A549 (cell line): Measurements from ENCODE around the gene PNKP.
"Not testable (repeated sequence)": the region's sequence is repeated elsewhere in the genome, so short reads cannot be mapped to it uniquely, and the experiment has no call there.

ENCODE experiments used
- CEBPB ChIP-seq, 2 experiments: fragments of >200 bp in 1 of 2; sonication (Bioruptor Twin) in 1 of 2; formaldehyde crosslinking in 1 of 2; IDR thresholded peaks; 2 replicates each; pipeline ENCODE4 v1.6.1; 2012 to 2016
- EP300 ChIP-seq, 2 experiments: fragments of >200 bp; sonication (Bioruptor Twin); formaldehyde crosslinking; IDR thresholded peaks; 2 replicates in 1 of 2; 3 replicates in 1 of 2; pipeline ENCODE4 v1.6.1; 2016 to 2017
- FOXS1 ChIP-seq: fragments of 250-450 bp; sonication (Bioruptor Pico); IDR thresholded peaks from 2 replicates; pipeline ENCODE4 v1.5.0; 2020; ENCODE audit warnings: mild to moderate bottlenecking, moderate library complexity
- GATA3 ChIP-seq: IDR thresholded peaks from 2 replicates; pipeline ENCODE4 v1.6.1; 2012; ENCODE audit warnings: borderline replicate concordance
- HDAC2 ChIP-seq: fragments of 200-600 bp; sonication (generic); IDR thresholded peaks from 2 replicates; pipeline ENCODE4 v1.6.1; 2016
- POLR2A ChIP-seq: IDR thresholded peaks from 2 replicates; pipeline ENCODE4 v1.6.1; 2012; ENCODE audit warnings: mild to moderate bottlenecking, low read length
- RAD21 ChIP-seq, 2 experiments: fragments of >200 bp in 1 of 2; sonication (Bioruptor Twin) in 1 of 2; formaldehyde crosslinking in 1 of 2; IDR thresholded peaks in 1 of 2; conservative IDR thresholded peaks in 1 of 2; 2 replicates in 1 of 2; 3 replicates in 1 of 2; pipeline ENCODE4 v1.6.1; 2012 to 2018; ENCODE audit warnings: inconsistent platforms in 1 of 2
- TP53 ChIP-seq: fragments of 250-450 bp; sonication (Bioruptor Pico); IDR thresholded peaks from 2 replicates; pipeline ENCODE4 v1.5.0; 2021; ENCODE audit warnings: mild to moderate bottlenecking, moderate library complexity
- ZFP36 ChIP-seq: fragments of 450-650 bp; IDR thresholded peaks from 2 replicates; pipeline ENCODE4 v1.6.1; 2014; ENCODE audit warnings: borderline replicate concordance; ENCODE audit not compliant: partially characterized antibody
- TF ChIP-seq, protein P1 (sequence below): fragments of >200 bp; sonication (Bioruptor Twin); formaldehyde crosslinking; IDR thresholded peaks from 3 replicates; pipeline ENCODE4 v1.5.1; 2016
- TF ChIP-seq, protein P2 (sequence below): fragments of 450-650 bp; IDR thresholded peaks from 2 replicates; pipeline ENCODE4 v1.6.1; 2014; ENCODE audit warnings: antibody characterized with exemption
- TF ChIP-seq, protein P3 (sequence below): IDR thresholded peaks from 2 replicates; pipeline ENCODE4 v1.6.1; 2012
- TF ChIP-seq, protein P4 (sequence below): fragments of 200-600 bp; sonication (generic); IDR thresholded peaks from 2 replicates; pipeline ENCODE4 v1.6.1; 2016; ENCODE audit warnings: antibody characterized with exemption, mild to moderate bottlenecking, moderate library complexity

DNA sequence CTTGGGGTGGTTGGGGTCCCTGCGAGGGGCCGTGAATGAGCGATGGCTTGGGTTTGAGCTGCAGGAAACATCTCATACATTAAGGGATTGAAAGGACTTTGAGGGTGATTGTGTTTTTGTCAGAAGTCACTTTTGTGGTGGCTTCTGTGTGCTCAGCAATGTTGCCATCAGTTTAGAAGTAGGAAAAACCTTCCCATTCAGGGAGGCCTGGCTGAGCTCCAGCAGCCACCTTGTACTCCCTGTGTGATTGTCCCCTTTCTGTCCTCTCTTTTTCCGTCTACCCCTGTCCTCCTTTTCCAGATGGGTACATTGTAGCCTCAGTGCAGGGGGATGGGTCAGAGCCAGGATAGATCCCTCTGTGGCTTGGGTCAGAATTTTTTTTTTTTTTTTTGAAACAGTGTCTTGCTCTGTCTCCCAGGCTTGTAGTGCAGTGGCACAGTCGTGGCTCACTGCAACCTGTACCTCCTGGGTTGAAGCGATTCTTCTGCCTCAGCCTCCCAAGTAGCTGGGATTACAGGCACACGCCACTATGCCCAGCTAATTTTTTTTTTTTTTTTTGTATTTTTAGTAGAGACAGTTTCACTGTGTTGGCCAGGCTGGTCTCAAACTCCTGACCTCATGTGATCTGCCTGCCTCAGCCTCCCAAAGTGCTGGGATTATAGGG lies 47.8 kb downstream of the PNKP start:
- TF ChIP-seq, protein P1, sequence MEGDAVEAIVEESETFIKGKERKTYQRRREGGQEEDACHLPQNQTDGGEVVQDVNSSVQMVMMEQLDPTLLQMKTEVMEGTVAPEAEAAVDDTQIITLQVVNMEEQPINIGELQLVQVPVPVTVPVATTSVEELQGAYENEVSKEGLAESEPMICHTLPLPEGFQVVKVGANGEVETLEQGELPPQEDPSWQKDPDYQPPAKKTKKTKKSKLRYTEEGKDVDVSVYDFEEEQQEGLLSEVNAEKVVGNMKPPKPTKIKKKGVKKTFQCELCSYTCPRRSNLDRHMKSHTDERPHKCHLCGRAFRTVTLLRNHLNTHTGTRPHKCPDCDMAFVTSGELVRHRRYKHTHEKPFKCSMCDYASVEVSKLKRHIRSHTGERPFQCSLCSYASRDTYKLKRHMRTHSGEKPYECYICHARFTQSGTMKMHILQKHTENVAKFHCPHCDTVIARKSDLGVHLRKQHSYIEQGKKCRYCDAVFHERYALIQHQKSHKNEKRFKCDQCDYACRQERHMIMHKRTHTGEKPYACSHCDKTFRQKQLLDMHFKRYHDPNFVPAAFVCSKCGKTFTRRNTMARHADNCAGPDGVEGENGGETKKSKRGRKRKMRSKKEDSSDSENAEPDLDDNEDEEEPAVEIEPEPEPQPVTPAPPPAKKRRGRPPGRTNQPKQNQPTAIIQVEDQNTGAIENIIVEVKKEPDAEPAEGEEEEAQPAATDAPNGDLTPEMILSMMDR, result not testable (repeated sequence)
- not testable (repeated sequence) for TF ChIP-seq TP53 (CRISPR knock-in tag); HDAC2; CEBPB (IDR thresholded peaks at IDR 0.05); POLR2A; GATA3; ZFP36; RAD21 (conservative IDR thresholded peaks at IDR 0.05 in 1 of 2, IDR thresholded peaks at IDR 0.05 in 1 of 2); EP300 (IDR thresholded peaks at IDR 0.05); FOXS1
- TF ChIP-seq, protein P2, sequence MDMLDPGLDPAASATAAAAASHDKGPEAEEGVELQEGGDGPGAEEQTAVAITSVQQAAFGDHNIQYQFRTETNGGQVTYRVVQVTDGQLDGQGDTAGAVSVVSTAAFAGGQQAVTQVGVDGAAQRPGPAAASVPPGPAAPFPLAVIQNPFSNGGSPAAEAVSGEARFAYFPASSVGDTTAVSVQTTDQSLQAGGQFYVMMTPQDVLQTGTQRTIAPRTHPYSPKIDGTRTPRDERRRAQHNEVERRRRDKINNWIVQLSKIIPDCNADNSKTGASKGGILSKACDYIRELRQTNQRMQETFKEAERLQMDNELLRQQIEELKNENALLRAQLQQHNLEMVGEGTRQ, result not testable (repeated sequence)
- TF ChIP-seq, protein P3, sequence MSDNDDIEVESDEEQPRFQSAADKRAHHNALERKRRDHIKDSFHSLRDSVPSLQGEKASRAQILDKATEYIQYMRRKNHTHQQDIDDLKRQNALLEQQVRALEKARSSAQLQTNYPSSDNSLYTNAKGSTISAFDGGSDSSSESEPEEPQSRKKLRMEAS, result not testable (repeated sequence)
- TF ChIP-seq, protein P4, sequence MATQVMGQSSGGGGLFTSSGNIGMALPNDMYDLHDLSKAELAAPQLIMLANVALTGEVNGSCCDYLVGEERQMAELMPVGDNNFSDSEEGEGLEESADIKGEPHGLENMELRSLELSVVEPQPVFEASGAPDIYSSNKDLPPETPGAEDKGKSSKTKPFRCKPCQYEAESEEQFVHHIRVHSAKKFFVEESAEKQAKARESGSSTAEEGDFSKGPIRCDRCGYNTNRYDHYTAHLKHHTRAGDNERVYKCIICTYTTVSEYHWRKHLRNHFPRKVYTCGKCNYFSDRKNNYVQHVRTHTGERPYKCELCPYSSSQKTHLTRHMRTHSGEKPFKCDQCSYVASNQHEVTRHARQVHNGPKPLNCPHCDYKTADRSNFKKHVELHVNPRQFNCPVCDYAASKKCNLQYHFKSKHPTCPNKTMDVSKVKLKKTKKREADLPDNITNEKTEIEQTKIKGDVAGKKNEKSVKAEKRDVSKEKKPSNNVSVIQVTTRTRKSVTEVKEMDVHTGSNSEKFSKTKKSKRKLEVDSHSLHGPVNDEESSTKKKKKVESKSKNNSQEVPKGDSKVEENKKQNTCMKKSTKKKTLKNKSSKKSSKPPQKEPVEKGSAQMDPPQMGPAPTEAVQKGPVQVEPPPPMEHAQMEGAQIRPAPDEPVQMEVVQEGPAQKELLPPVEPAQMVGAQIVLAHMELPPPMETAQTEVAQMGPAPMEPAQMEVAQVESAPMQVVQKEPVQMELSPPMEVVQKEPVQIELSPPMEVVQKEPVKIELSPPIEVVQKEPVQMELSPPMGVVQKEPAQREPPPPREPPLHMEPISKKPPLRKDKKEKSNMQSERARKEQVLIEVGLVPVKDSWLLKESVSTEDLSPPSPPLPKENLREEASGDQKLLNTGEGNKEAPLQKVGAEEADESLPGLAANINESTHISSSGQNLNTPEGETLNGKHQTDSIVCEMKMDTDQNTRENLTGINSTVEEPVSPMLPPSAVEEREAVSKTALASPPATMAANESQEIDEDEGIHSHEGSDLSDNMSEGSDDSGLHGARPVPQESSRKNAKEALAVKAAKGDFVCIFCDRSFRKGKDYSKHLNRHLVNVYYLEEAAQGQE, result not testable (repeated sequence)
